Measurements from ENCODE around the gene PBX1.

Gene PBX1

GRCh38 chr1:164767752-164768402, 208.9 kb downstream of the PBX1 start:
- DNase-seq = no peak

GRCh38 chr1:164768619-164769018, 209.6 kb downstream of the PBX1 start:
- DNase-seq = no peak

GRCh38 chr1:164769486-164770130, 210.6 kb downstream of the PBX1 start:
- no peak for DNase-seq

GRCh38 chr1:164770131-164770529, 211.1 kb downstream of the PBX1 start:
- no peak for DNase-seq

- no peak for DNase-seq
Observed at GRCh38 chr1:164771041-164771618, 212.1 kb downstream of the PBX1 start.

- DNase-seq = no peak
Observed at GRCh38 chr1:164771619-164772361, 212.8 kb downstream of the PBX1 start.

GRCh38 chr1:164772635-164773034, 213.7 kb downstream of the PBX1 start:
- DNase-seq = no peak

- no peak for DNase-seq
Observed at GRCh38 chr1:164773102-164773501, 214.1 kb downstream of the PBX1 start.

- DNase-seq = no peak
Observed at GRCh38 chr1:164774413-164774812, 215.4 kb downstream of the PBX1 start.

- no peak for DNase-seq
Observed at GRCh38 chr1:164774819-164775654, 216.1 kb downstream of the PBX1 start.

GRCh38 chr1:164777518-164777917, 218.5 kb downstream of the PBX1 start:
- DNase-seq = no peak

GRCh38 chr1:164779376-164779775, 220.4 kb downstream of the PBX1 start:
- DNase-seq = no peak

- no peak for DNase-seq
Observed at GRCh38 chr1:164780111-164780812, 221.3 kb downstream of the PBX1 start.

GRCh38 chr1:164780863-164781262, 221.9 kb downstream of the PBX1 start:
- DNase-seq = no peak

- no peak for DNase-seq
Observed at GRCh38 chr1:164781972-164782371, 223.0 kb downstream of the PBX1 start.

GRCh38 chr1:164783778-164784555, 225.0 kb downstream of the PBX1 start:
- no peak for DNase-seq

GRCh38 chr1:164784960-164785359, 226.0 kb downstream of the PBX1 start:
- no peak for DNase-seq

GRCh38 chr1:164785841-164786534, 227.0 kb downstream of the PBX1 start:
- DNase-seq = no peak

GRCh38 chr1:164786980-164787833, 228.2 kb downstream of the PBX1 start:
- peak; percentile 34 for DNase-seq

- no peak for DNase-seq
Observed at GRCh38 chr1:164787834-164788231, 228.8 kb downstream of the PBX1 start.
